Karpas-422 (cell line): ENCODE measurements around the gene DLK1. TPM values are rescaled to one million over a fixed set of nuclear protein-coding genes. Genes with fewer than 3 reads are reported as not detected.

Experiments
- DNase-seq: peaks from one replicate; pipeline ENCODE4 v3.0.0-alpha.2; 2015
- H2AFZ ChIP-seq: fragments of 200-600 bp; sonication (generic); 2 replicates; pipeline ENCODE4 v1.6.1; 2014; ENCODE audit warnings: antibody characterized with exemption, low read length, mixed read lengths
- H3K27ac ChIP-seq: fragments of 200-600 bp; sonication (generic); 2 replicates; pipeline ENCODE4 v1.5.1; 2014; ENCODE audit warnings: mild to moderate bottlenecking, low read length, moderate library complexity
- H3K27me3 ChIP-seq: fragments of 200-600 bp; sonication (generic); 2 replicates; pipeline ENCODE4 v1.6.1; 2014; ENCODE audit warnings: low read length, mixed read lengths
- H3K36me3 ChIP-seq: fragments of 200-600 bp; sonication (generic); 2 replicates; pipeline ENCODE4 v1.6.1; 2014; ENCODE audit warnings: low read length, mixed read lengths; ENCODE audit not compliant: insufficient read depth
- H3K4me1 ChIP-seq: fragments of 200-600 bp; sonication (generic); 2 replicates; pipeline ENCODE4 v1.6.1; 2014; ENCODE audit warnings: mild to moderate bottlenecking, low read length, mixed read lengths
- H3K4me2 ChIP-seq: fragments of 200-600 bp; sonication (generic); 2 replicates; pipeline ENCODE4 v1.6.1; 2014; ENCODE audit warnings: low read length, low read depth, mild to moderate bottlenecking; ENCODE audit not compliant: poor library complexity, severe bottlenecking
- H3K4me3 ChIP-seq: fragments of 200-600 bp; sonication (generic); 2 replicates; pipeline ENCODE4 v1.5.1; 2014; ENCODE audit warnings: mild to moderate bottlenecking, antibody characterized with exemption, low read length, mixed read lengths
- H3K79me2 ChIP-seq: fragments of 200-600 bp; sonication (generic); 2 replicates; pipeline ENCODE4 v1.6.1; 2014; ENCODE audit warnings: mild to moderate bottlenecking, low read length, mixed read lengths
- H3K9ac ChIP-seq: fragments of 200-600 bp; sonication (generic); 2 replicates; pipeline ENCODE4 v1.6.0; 2014; ENCODE audit warnings: low read length
- H3K9me2 ChIP-seq: fragments of 200-600 bp; sonication (generic), shearing (Covaris generic); replicated peaks from 2 replicates; pipeline ENCODE4 v1.6.0; 2014; ENCODE audit warnings: mild to moderate bottlenecking, low read length, moderate library complexity; ENCODE audit not compliant: insufficient read depth
- H3K9me3 ChIP-seq: fragments of 300-700, 200-600 bp; sonication (generic); 2 replicates; pipeline ENCODE4 v1.6.1; 2014; ENCODE audit warnings: low read length, mixed read lengths
- H4K20me1 ChIP-seq: fragments of 200-600 bp; sonication (generic); 2 replicates; pipeline ENCODE4 v1.6.1; 2014; ENCODE audit warnings: mild to moderate bottlenecking, antibody characterized with exemption, low read length, low read depth; ENCODE audit not compliant: insufficient read depth
- total RNA-seq: library from RNA; depleted of rRNA; stranded (reverse); fragments of >200 nt; shearing (Covaris generic); gene quantifications from 2 replicates; pipeline ENCODE4 v1.2.3, GENCODE V29; 2014; ENCODE audit warnings: low replicate concordance

DLK1 gene
- total RNA-seq, 1 experiment from 2014 or later = not detected

GRCh38 chr14:100723830-100724437, 2.8 kb upstream of the DLK1 start:
- no peak overlapping the region for H3K4me3 ChIP-seq
- no peaks in the 10 kb centered on the region for H3K79me2 ChIP-seq
- H4K20me1 ChIP-seq = 0 out of 2 replicates have a peak, but pooled peaks cover 4% of the 10 kb centered on the region
- no peaks in the 10 kb centered on the region for H3K36me3 ChIP-seq
- H3K9me3 ChIP-seq = no peaks in the 10 kb centered on the region
- no peak overlapping the region for H2AFZ ChIP-seq
- no peaks in the 10 kb centered on the region for H3K9me2 ChIP-seq
- H3K9ac ChIP-seq = no peak overlapping the region
- no peaks in the 10 kb centered on the region for H3K27me3 ChIP-seq
- H3K4me1 ChIP-seq = no peaks in the 10 kb centered on the region
- no peak overlapping the region for H3K27ac ChIP-seq
- DNase-seq = no peak
- no peak overlapping the region for H3K4me2 ChIP-seq

GRCh38 chr14:100724536-100724935, 2.2 kb upstream of the DLK1 start:
- Histone ChIP-seq H3K4me1 (no peaks in the 10 kb centered on the region), H3K9me3 (no peaks in the 10 kb centered on the region), H3K4me3 (no peak overlapping the region), H4K20me1 (0 out of 2 replicates have a peak, but pooled peaks cover 4% of the 10 kb centered on the region), H2AFZ (no peak overlapping the region), H3K4me2 (no peak overlapping the region), H3K9ac (no peak overlapping the region), H3K27me3 (no peaks in the 10 kb centered on the region), H3K36me3 (no peaks in the 10 kb centered on the region), H3K9me2 (no peaks in the 10 kb centered on the region), H3K79me2 (no peaks in the 10 kb centered on the region), H3K27ac (no peak overlapping the region)
- DNase-seq = no peak

- Histone ChIP-seq H3K9me3 (no peaks in the 10 kb centered on the region), H3K27ac (no peak overlapping the region), H3K27me3 (no peaks in the 10 kb centered on the region), H3K4me3 (no peak overlapping the region), H4K20me1 (0 out of 2 replicates have a peak, but pooled peaks cover under 1% of the 10 kb centered on the region), H3K4me2 (no peak overlapping the region), H3K9ac (no peak overlapping the region), H2AFZ (no peak overlapping the region), H3K36me3 (no peaks in the 10 kb centered on the region), H3K9me2 (no peaks in the 10 kb centered on the region), H3K4me1 (no peaks in the 10 kb centered on the region), H3K79me2 (no peaks in the 10 kb centered on the region)
- DNase-seq = no peak
These were observed 905 bp upstream of the DLK1 start for GRCh38 chr14:100725587-100726387.

GRCh38 chr14:100727086-100727872, 587 bp downstream of the DLK1 start:
- H3K9me2 ChIP-seq = no peaks in the 10 kb centered on the region
- H3K4me2 ChIP-seq = no peak overlapping the region
- no peak overlapping the region for H2AFZ ChIP-seq
- H3K27ac ChIP-seq = no peak overlapping the region
- H3K9me3 ChIP-seq = no peaks in the 10 kb centered on the region
- H3K79me2 ChIP-seq = no peaks in the 10 kb centered on the region
- no peak overlapping the region for H3K9ac ChIP-seq
- H3K36me3 ChIP-seq = no peaks in the 10 kb centered on the region
- no peaks in the 10 kb centered on the region for H3K4me1 ChIP-seq
- H4K20me1 ChIP-seq = no peaks in the 10 kb centered on the region
- no peaks in the 10 kb centered on the region for H3K27me3 ChIP-seq
- DNase-seq = no peak
- no peak overlapping the region for H3K4me3 ChIP-seq

- no peaks in the 10 kb centered on the region for H3K27me3 ChIP-seq
- no peak for DNase-seq
- H3K27ac ChIP-seq = no peak overlapping the region
- no peaks in the 10 kb centered on the region for H3K4me1 ChIP-seq
- H3K79me2 ChIP-seq = no peaks in the 10 kb centered on the region
- no peaks in the 10 kb centered on the region for H3K9me3 ChIP-seq
- no peak overlapping the region for H3K4me3 ChIP-seq
- H3K36me3 ChIP-seq = no peaks in the 10 kb centered on the region
- H3K9ac ChIP-seq = no peak overlapping the region
- H2AFZ ChIP-seq = no peak overlapping the region
- H3K4me2 ChIP-seq = no peak overlapping the region
- no peaks in the 10 kb centered on the region for H3K9me2 ChIP-seq
- no peaks in the 10 kb centered on the region for H4K20me1 ChIP-seq
These were observed 1.2 kb downstream of the DLK1 start for GRCh38 chr14:100727873-100728240.

GRCh38 chr14:100728962-100729361, 2.3 kb downstream of the DLK1 start:
- no peak overlapping the region for H3K27ac ChIP-seq
- no peaks in the 10 kb centered on the region for H3K36me3 ChIP-seq
- H3K4me1 ChIP-seq = no peaks in the 10 kb centered on the region
- no peaks in the 10 kb centered on the region for H3K79me2 ChIP-seq
- no peaks in the 10 kb centered on the region for H4K20me1 ChIP-seq
- no peak overlapping the region for H3K9ac ChIP-seq
- no peak overlapping the region for H2AFZ ChIP-seq
- H3K4me2 ChIP-seq = no peak overlapping the region
- no peaks in the 10 kb centered on the region for H3K27me3 ChIP-seq
- H3K9me3 ChIP-seq = no peaks in the 10 kb centered on the region
- no peak overlapping the region for H3K4me3 ChIP-seq
- no peaks in the 10 kb centered on the region for H3K9me2 ChIP-seq
- no peak for DNase-seq

- H3K79me2 ChIP-seq = no peaks in the 10 kb centered on the region
- no peak overlapping the region for H3K9ac ChIP-seq
- no peaks in the 10 kb centered on the region for H3K9me2 ChIP-seq
- no peak overlapping the region for H2AFZ ChIP-seq
- H3K36me3 ChIP-seq = no peaks in the 10 kb centered on the region
- H3K27ac ChIP-seq = no peak overlapping the region
- no peaks in the 10 kb centered on the region for H3K4me1 ChIP-seq
- no peaks in the 10 kb centered on the region for H3K9me3 ChIP-seq
- no peak overlapping the region for H3K4me3 ChIP-seq
- no peaks in the 10 kb centered on the region for H3K27me3 ChIP-seq
- no peak overlapping the region for H3K4me2 ChIP-seq
- no peaks in the 10 kb centered on the region for H4K20me1 ChIP-seq
- DNase-seq = no peak
These were observed 3.3 kb downstream of the DLK1 start for GRCh38 chr14:100729982-100730381.

GRCh38 chr14:100730581-100730980, 3.9 kb downstream of the DLK1 start:
- Histone ChIP-seq H3K4me3 (no peak overlapping the region), H3K9me2 (no peaks in the 10 kb centered on the region), H3K9ac (no peak overlapping the region), H3K27me3 (no peaks in the 10 kb centered on the region), H3K4me1 (no peaks in the 10 kb centered on the region), H3K79me2 (no peaks in the 10 kb centered on the region), H3K36me3 (no peaks in the 10 kb centered on the region), H3K9me3 (no peaks in the 10 kb centered on the region), H3K27ac (no peak overlapping the region), H2AFZ (no peak overlapping the region), H4K20me1 (no peaks in the 10 kb centered on the region), H3K4me2 (no peak overlapping the region)
- DNase-seq = no peak
